Measurements from ENCODE around the gene MYO7B.

MYO7B gene

GRCh38 chr2:127680706-127681287 is 145.3 kb downstream of the MYO7B start:
- Histone ChIP-seq H3K79me1 (ENCODE audit: low read length) (no peaks in the 10 kb centered on the region), H4K8ac (ENCODE audit: low read depth, low read length) (no peak overlapping the region), H2BK120ac (ENCODE audit: low read depth, low read length) (no peak overlapping the region), H3K27me3 (ENCODE audit: insufficient read depth, low read length, poor library complexity) (peaks cover 4% of the 10 kb centered on the region), H4K5ac (ENCODE audit: low read length) (no peak overlapping the region), H3K9ac (ENCODE audit: low read length) (no peak overlapping the region), H3K4ac (ENCODE audit: low read depth, low read length) (no peak overlapping the region), H3K18ac (ENCODE audit: low read length) (no peak overlapping the region), H2BK5ac (ENCODE audit: low read length) (no peak overlapping the region), H3K23ac (ENCODE audit: low read length) (no peak overlapping the region), H2AK5ac (ENCODE audit: low read length) (no peak overlapping the region), H3K27ac (ENCODE audit: low read depth, low read length) (no peak overlapping the region), H3K4me3 (ENCODE audit: low read length) (no peak overlapping the region), H2BK15ac (replicated peaks; ENCODE audit: low read depth) (no peak overlapping the region), H3K4me1 (ENCODE audit: control insufficient read depth, low read depth, low read length) (no peaks in the 10 kb centered on the region), H3K36me3 (ENCODE audit: control insufficient read depth, insufficient read depth, low read length) (no peaks in the 10 kb centered on the region), H3K4me2 (ENCODE audit: low read length) (no peak overlapping the region), H3K56ac (ENCODE audit: low read length) (no peak overlapping the region), H3K79me2 (ENCODE audit: control insufficient read depth, insufficient read depth, low read length) (no peaks in the 10 kb centered on the region)
- no peak for DNase-seq
- no CpG with 5 or more reads among the region's 19 CpGs for WGBS (ENCODE audit: extremely low coverage, insufficient coverage, low lambda C conversion rate)

- Histone ChIP-seq H2BK5ac (ENCODE audit: low read length) (no peak overlapping the region), H3K56ac (ENCODE audit: low read length) (no peak overlapping the region), H4K8ac (ENCODE audit: low read depth, low read length) (no peak overlapping the region), H3K4ac (ENCODE audit: low read depth, low read length) (no peak overlapping the region), H3K18ac (ENCODE audit: low read length) (no peak overlapping the region), H3K23ac (ENCODE audit: low read length) (no peak overlapping the region), H3K79me2 (ENCODE audit: control insufficient read depth, insufficient read depth, low read length) (no peaks in the 10 kb centered on the region), H2BK120ac (ENCODE audit: low read depth, low read length) (no peak overlapping the region), H3K9ac (ENCODE audit: low read length) (no peak overlapping the region), H3K27ac (ENCODE audit: low read depth, low read length) (no peak overlapping the region), H3K4me2 (ENCODE audit: low read length) (no peak overlapping the region), H3K36me3 (ENCODE audit: control insufficient read depth, insufficient read depth, low read length) (no peaks in the 10 kb centered on the region), H3K27me3 (ENCODE audit: insufficient read depth, low read length, poor library complexity) (no peaks in the 10 kb centered on the region), H3K4me1 (ENCODE audit: control insufficient read depth, low read depth, low read length) (no peaks in the 10 kb centered on the region), H2AK5ac (ENCODE audit: low read length) (no peak overlapping the region), H3K4me3 (ENCODE audit: low read length) (no peak overlapping the region), H4K5ac (ENCODE audit: low read length) (no peak overlapping the region), H2BK15ac (replicated peaks; ENCODE audit: low read depth) (no peak overlapping the region), H3K79me1 (ENCODE audit: low read length) (no peaks in the 10 kb centered on the region)
- DNase-seq, result no peak
- no CpG with 5 or more reads among the region's 25 CpGs for WGBS (ENCODE audit: extremely low coverage, insufficient coverage, low lambda C conversion rate)
These were observed 145.9 kb downstream of the MYO7B start for GRCh38 chr2:127681288-127681804.

- H3K4me2 ChIP-seq (ENCODE audit: low read length), result no peak overlapping the region
- no peak overlapping the region for H3K56ac ChIP-seq (ENCODE audit: low read length)
- no peak overlapping the region for H2AK5ac ChIP-seq (ENCODE audit: low read length)
- DNase-seq, result no peak
- H3K27ac ChIP-seq (ENCODE audit: low read depth, low read length), result no peak overlapping the region
- H4K5ac ChIP-seq (ENCODE audit: low read length), result no peak overlapping the region
- H3K4me3 ChIP-seq (ENCODE audit: low read length), result no peak overlapping the region
- no peak overlapping the region for H2BK120ac ChIP-seq (ENCODE audit: low read depth, low read length)
- H3K79me1 ChIP-seq (ENCODE audit: low read length), result no peaks in the 10 kb centered on the region
- H4K8ac ChIP-seq (ENCODE audit: low read depth, low read length), result no peak overlapping the region
- no peak overlapping the region for H3K18ac ChIP-seq (ENCODE audit: low read length)
- H3K9ac ChIP-seq (ENCODE audit: low read length), result no peak overlapping the region
- no peaks in the 10 kb centered on the region for H3K79me2 ChIP-seq (ENCODE audit: control insufficient read depth, insufficient read depth, low read length)
- no peak overlapping the region for H2BK5ac ChIP-seq (ENCODE audit: low read length)
- H3K36me3 ChIP-seq (ENCODE audit: control insufficient read depth, insufficient read depth, low read length), result no peaks in the 10 kb centered on the region
- no peak overlapping the region for H3K4ac ChIP-seq (ENCODE audit: low read depth, low read length)
- no peaks in the 10 kb centered on the region for H3K27me3 ChIP-seq (ENCODE audit: insufficient read depth, low read length, poor library complexity)
- WGBS (ENCODE audit: extremely low coverage, insufficient coverage, low lambda C conversion rate), result no CpG with 5 or more reads among the region's 6 CpGs
- no peak overlapping the region for H3K23ac ChIP-seq (ENCODE audit: low read length)
- H2BK15ac ChIP-seq (replicated peaks; ENCODE audit: low read depth), result no peak overlapping the region
- H3K4me1 ChIP-seq (ENCODE audit: control insufficient read depth, low read depth, low read length), result no peaks in the 10 kb centered on the region
These were observed 146.7 kb downstream of the MYO7B start for GRCh38 chr2:127681976-127682857.

- no peak overlapping the region for H3K27ac ChIP-seq (ENCODE audit: low read depth, low read length)
- H2AK5ac ChIP-seq (ENCODE audit: low read length), result no peak overlapping the region
- no peaks in the 10 kb centered on the region for H3K4me1 ChIP-seq (ENCODE audit: control insufficient read depth, low read depth, low read length)
These were observed 147.6 kb downstream of the MYO7B start for GRCh38 chr2:127683056-127683455.

GRCh38 chr2:127683757-127684156 is 148.3 kb downstream of the MYO7B start:
- no peak overlapping the region for H3K9ac ChIP-seq (ENCODE audit: low read length)
- no peak overlapping the region for H3K4me3 ChIP-seq (ENCODE audit: low read length)
- no peak overlapping the region for H3K18ac ChIP-seq (ENCODE audit: low read length)
- no peak overlapping the region for H4K5ac ChIP-seq (ENCODE audit: low read length)
- peak overlapping the region; percentile 27 for H3K56ac ChIP-seq (ENCODE audit: low read length)
- H3K27ac ChIP-seq (ENCODE audit: low read depth, low read length), result no peak overlapping the region
- no peak overlapping the region for H2AK5ac ChIP-seq (ENCODE audit: low read length)
- H3K27me3 ChIP-seq (ENCODE audit: insufficient read depth, low read length, poor library complexity), result no peaks in the 10 kb centered on the region
- H3K4ac ChIP-seq (ENCODE audit: low read depth, low read length), result no peak overlapping the region
- H3K36me3 ChIP-seq (ENCODE audit: control insufficient read depth, insufficient read depth, low read length), result no peaks in the 10 kb centered on the region
- no peak overlapping the region for H2BK120ac ChIP-seq (ENCODE audit: low read depth, low read length)
- H3K79me1 ChIP-seq (ENCODE audit: low read length), result no peaks in the 10 kb centered on the region
- no peak overlapping the region for H2BK5ac ChIP-seq (ENCODE audit: low read length)
- no peak for DNase-seq
- H3K4me1 ChIP-seq (ENCODE audit: control insufficient read depth, low read depth, low read length), result no peaks in the 10 kb centered on the region
- no peak overlapping the region for H3K23ac ChIP-seq (ENCODE audit: low read length)
- H3K79me2 ChIP-seq (ENCODE audit: control insufficient read depth, insufficient read depth, low read length), result no peaks in the 10 kb centered on the region
- WGBS (ENCODE audit: extremely low coverage, insufficient coverage, low lambda C conversion rate), result no CpG with 5 or more reads among the region's 15 CpGs
- H2BK15ac ChIP-seq (replicated peaks; ENCODE audit: low read depth), result no peak overlapping the region
- H3K4me2 ChIP-seq (ENCODE audit: low read length), result no peak overlapping the region
- H4K8ac ChIP-seq (ENCODE audit: low read depth, low read length), result no peak overlapping the region

More at GRCh38 chr2:127683056-127683455, 147.6 kb downstream of the MYO7B start:
- H2BK5ac ChIP-seq (ENCODE audit: low read length), result no peak overlapping the region
- H3K79me1 ChIP-seq (ENCODE audit: low read length), result no peaks in the 10 kb centered on the region
- no peak overlapping the region for H4K5ac ChIP-seq (ENCODE audit: low read length)
- no peak overlapping the region for H3K4ac ChIP-seq (ENCODE audit: low read depth, low read length)
- no peak for DNase-seq
- H3K9ac ChIP-seq (ENCODE audit: low read length), result no peak overlapping the region
- no peak overlapping the region for H3K18ac ChIP-seq (ENCODE audit: low read length)
- H3K27me3 ChIP-seq (ENCODE audit: insufficient read depth, low read length, poor library complexity), result no peaks in the 10 kb centered on the region
- H3K4me2 ChIP-seq (ENCODE audit: low read length), result no peak overlapping the region
- H3K36me3 ChIP-seq (ENCODE audit: control insufficient read depth, insufficient read depth, low read length), result no peaks in the 10 kb centered on the region
- H3K4me3 ChIP-seq (ENCODE audit: low read length), result no peak overlapping the region
- H4K8ac ChIP-seq (ENCODE audit: low read depth, low read length), result no peak overlapping the region
- no peak overlapping the region for H2BK15ac ChIP-seq (replicated peaks; ENCODE audit: low read depth)
- H2BK120ac ChIP-seq (ENCODE audit: low read depth, low read length), result no peak overlapping the region
- no peak overlapping the region for H3K23ac ChIP-seq (ENCODE audit: low read length)
- H3K56ac ChIP-seq (ENCODE audit: low read length), result no peak overlapping the region
- H3K79me2 ChIP-seq (ENCODE audit: control insufficient read depth, insufficient read depth, low read length), result no peaks in the 10 kb centered on the region
